GM23248 (cell line): ENCODE results near the gene PAPOLA. TPM values are rescaled to one million over a fixed set of nuclear protein-coding genes. Genes with fewer than 3 reads are reported as not detected.
A peak's percentile ranks its signal among the peaks of the same experiment; 100 is the strongest.

Experiments used
- DNase-seq: peaks from one replicate; pipeline ENCODE4 v3.0.0-alpha.2; 2015
- H2AFZ ChIP-seq: fragments of 200-600 bp; sonication (generic); 2 replicates; pipeline ENCODE4 v1.6.1; 2016; ENCODE audit warnings: antibody characterized with exemption
- H3F3A ChIP-seq: fragments of 200-600 bp; sonication (generic); 2 replicates; pipeline ENCODE4 v1.6.1; 2016; ENCODE audit warnings: mild to moderate bottlenecking, antibody characterized with exemption, mixed run types; ENCODE audit not compliant: insufficient read depth
- H3K27ac ChIP-seq: fragments of 200-600 bp; sonication (generic); 2 replicates; pipeline ENCODE4 v1.5.1; 2016; ENCODE audit warnings: mild to moderate bottlenecking
- H3K27me3 ChIP-seq: fragments of 200-600 bp; sonication (generic); replicated peaks from 2 replicates; pipeline ENCODE4 v1.6.1; 2016; ENCODE audit warnings: mild to moderate bottlenecking; ENCODE audit not compliant: insufficient read depth
- H3K36me3 ChIP-seq: fragments of 200-600 bp; sonication (generic); 2 replicates; pipeline ENCODE4 v1.6.1; 2016; ENCODE audit warnings: low read depth, mild to moderate bottlenecking
- H3K4me1 ChIP-seq: fragments of 200-600 bp; sonication (generic); 2 replicates; pipeline ENCODE4 v1.6.1; 2016; ENCODE audit warnings: mild to moderate bottlenecking; ENCODE audit not compliant: insufficient read depth
- H3K4me2 ChIP-seq: fragments of 200-600 bp; sonication (generic); one replicate; pipeline ENCODE4 v1.6.1; 2016; ENCODE audit warnings: mild to moderate bottlenecking; ENCODE audit not compliant: unreplicated experiment
- H3K4me3 ChIP-seq: fragments of 200-600 bp; sonication (generic); 2 replicates; pipeline ENCODE4 v1.5.1; 2016; ENCODE audit warnings: mild to moderate bottlenecking
- H3K79me2 ChIP-seq: fragments of 200-600 bp; sonication (generic); 2 replicates; pipeline ENCODE4 v1.6.1; 2016; ENCODE audit warnings: mild to moderate bottlenecking; ENCODE audit not compliant: insufficient read depth
- H3K9ac ChIP-seq: fragments of 200-600 bp; sonication (generic); 2 replicates; pipeline ENCODE4 v1.6.1; 2016; ENCODE audit warnings: mild to moderate bottlenecking
- H3K9me2 ChIP-seq: fragments of 200-600 bp; sonication (generic); 2 replicates; pipeline ENCODE4 v1.6.1; 2016; ENCODE audit warnings: mixed run types, mild to moderate bottlenecking, moderate library complexity; ENCODE audit not compliant: insufficient read depth
- H3K9me3 ChIP-seq: fragments of 200-600 bp; sonication (generic); one replicate; pipeline ENCODE4 v1.6.1; 2017; ENCODE audit warnings: low read depth
- H4K20me1 ChIP-seq: fragments of 200-600 bp; sonication (generic); 2 replicates; pipeline ENCODE4 v1.6.0; 2016; ENCODE audit not compliant: insufficient read depth
- EZH2 ChIP-seq: fragments of 200-600 bp; sonication (generic); IDR thresholded peaks from 2 replicates; pipeline ENCODE4 v1.6.1; 2018; ENCODE audit warnings: antibody characterized with exemption, mild to moderate bottlenecking; ENCODE audit not compliant: insufficient read depth, poor library complexity, severe bottlenecking
- EZH2phosphoT487 ChIP-seq: fragments of 200-600 bp; sonication (generic); IDR thresholded peaks from 2 replicates; pipeline ENCODE4 v1.6.1; 2018; ENCODE audit warnings: antibody characterized with exemption, moderate library complexity, mild to moderate bottlenecking, low read depth; ENCODE audit not compliant: insufficient read depth
- WGBS, 2 experiments: methylation state at CpG; one replicate each; pipeline ENCODE4 v1.1.6; 2015 to 2017; ENCODE audit warnings: low lambda C conversion rate in 2 of 2, low coverage in 1 of 2; ENCODE audit errors: missing lambda C conversion rate in 2 of 2; 5-methylcytosine and 5-hydroxymethylcytosine counted together
- in situ Hi-C: fragments of 300-500 bp; cut with MboI; formaldehyde crosslinking; loops from 2 replicates; pipeline ENCODE4 v1.15.0; 2020
- polyA plus RNA-seq: library from polyadenylated mRNA; unstranded; fragments of >200 nt; fragmentation: Nextera tagmentation; extraction: Ambion mirVana; gene quantifications from 2 replicates; pipeline ENCODE4 v1.2.1, GENCODE V29; 2016
- total RNA-seq: library from RNA; depleted of rRNA; stranded (reverse); fragments of >200 nt; shearing (Covaris generic); gene quantifications from 2 replicates; pipeline ENCODE4 v1.2.3, GENCODE V29; 2014

The PAPOLA gene
- total and polyA plus RNA-seq, 2 experiments from 2014 or later: 64.3 to 119 TPM

GRCh38 chr14:96571311-96571710 lies 69.1 kb downstream of the PAPOLA start:
- Histone ChIP-seq H3K4me3 (no peak overlapping the region), H3K9me3 (no peaks in the 10 kb centered on the region), H3K27ac (no peak overlapping the region), H3K4me2 (no peak overlapping the region), H3K36me3 (0 out of 2 replicates have a peak, but pooled peaks cover 5% of the 10 kb centered on the region), H3K27me3 (no peaks in the 10 kb centered on the region), H3F3A (peaks cover 34% of the 10 kb centered on the region), H3K79me2 (no peaks in the 10 kb centered on the region), H2AFZ (no peak overlapping the region), H3K4me1 (peaks cover 23% of the 10 kb centered on the region), H3K9ac (no peak overlapping the region), H4K20me1 (no peaks in the 10 kb centered on the region), H3K9me2 (no peaks in the 10 kb centered on the region)
- DNase-seq: no peak
- in situ Hi-C loops: no loop called here
- TF ChIP-seq EZH2phosphoT487 (no peak), EZH2 (no peak)
- WGBS, 2 experiments: 93 to 96% methylated on average over 4 of the region's 4 CpGs

GRCh38 chr14:96573473-96574100 lies 71.4 kb downstream of the PAPOLA start:
- Histone ChIP-seq H3F3A (peaks cover 30% of the 10 kb centered on the region), H3K79me2 (no peaks in the 10 kb centered on the region), H3K9me3 (no peaks in the 10 kb centered on the region), H3K4me3 (no peak overlapping the region), H3K27me3 (no peaks in the 10 kb centered on the region), H3K27ac (peak overlapping the region; percentile 27; the same call in 1 of the 2 replicates), H3K9ac (no peak overlapping the region), H3K4me1 (peaks cover 18% of the 10 kb centered on the region), H3K36me3 (no peaks in the 10 kb centered on the region), H4K20me1 (no peaks in the 10 kb centered on the region), H3K9me2 (no peaks in the 10 kb centered on the region), H2AFZ (no peak overlapping the region), H3K4me2 (no peak overlapping the region)
- DNase-seq: no peak
- in situ Hi-C loops: no loop called here
- 96 to 98% methylated on average over 5 of the region's 5 CpGs for WGBS, 2 experiments
- TF ChIP-seq EZH2 (no peak), EZH2phosphoT487 (no peak)

DNA sequence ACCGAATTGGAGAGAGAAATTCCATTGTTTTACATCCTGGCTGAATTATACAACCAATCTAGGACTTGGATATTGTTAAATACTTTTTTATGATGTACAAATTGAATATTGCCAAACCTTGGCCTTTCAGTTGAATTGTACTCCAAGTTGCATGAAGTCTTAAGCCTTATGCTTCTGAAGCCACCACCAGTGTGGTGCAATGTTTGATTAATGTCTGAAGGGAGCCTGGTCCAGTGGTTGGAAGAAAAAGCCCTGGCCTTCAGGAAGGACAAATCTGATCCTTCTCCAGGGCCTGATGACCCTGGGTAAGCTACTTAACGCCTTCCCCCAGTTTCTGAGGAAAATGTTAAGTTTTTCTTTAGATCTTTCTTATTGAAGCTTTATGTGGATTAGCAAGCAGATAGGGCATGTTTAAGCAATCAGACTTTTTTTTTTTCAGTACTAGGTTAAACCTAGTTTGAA lies 72.0 kb downstream of the PAPOLA start:
- H3K9me2 ChIP-seq: no peaks in the 10 kb centered on the region
- no peak overlapping the region for H3K4me3 ChIP-seq
- H3K79me2 ChIP-seq: no peaks in the 10 kb centered on the region
- no peaks in the 10 kb centered on the region for H4K20me1 ChIP-seq
- no peak for TF ChIP-seq EZH2
- no peak for TF ChIP-seq EZH2phosphoT487
- 51 to 54% methylated on average over 2 of the region's 2 CpGs for WGBS, 2 experiments
- no peaks in the 10 kb centered on the region for H3K9me3 ChIP-seq
- H3K9ac ChIP-seq: no peak overlapping the region
- peaks cover 30% of the 10 kb centered on the region for H3F3A ChIP-seq
- no peak for DNase-seq
- H3K27me3 ChIP-seq: no peaks in the 10 kb centered on the region
- no peak overlapping the region for H3K4me2 ChIP-seq
- H2AFZ ChIP-seq: no peak overlapping the region
- peaks cover 18% of the 10 kb centered on the region for H3K4me1 ChIP-seq
- no peaks in the 10 kb centered on the region for H3K36me3 ChIP-seq
- peak overlapping the region; percentile 27 for H3K27ac ChIP-seq
- in situ Hi-C loops: no loop called here

GRCh38 chr14:96574633-96575632 lies 72.8 kb downstream of the PAPOLA start:
- no peaks in the 10 kb centered on the region for H4K20me1 ChIP-seq
- no peak for TF ChIP-seq EZH2phosphoT487
- TF ChIP-seq EZH2: no peak
- no peaks in the 10 kb centered on the region for H3K27me3 ChIP-seq
- H3K4me1 ChIP-seq: peaks cover 18% of the 10 kb centered on the region
- H3F3A ChIP-seq: peaks cover 30% of the 10 kb centered on the region
- no peaks in the 10 kb centered on the region for H3K36me3 ChIP-seq
- H3K9me2 ChIP-seq: no peaks in the 10 kb centered on the region
- in situ Hi-C loops: no loop called here
- H3K4me3 ChIP-seq: no peak overlapping the region
- H3K79me2 ChIP-seq: no peaks in the 10 kb centered on the region
- H3K9me3 ChIP-seq: no peaks in the 10 kb centered on the region
- H2AFZ ChIP-seq: no peak overlapping the region
- H3K4me2 ChIP-seq: no peak overlapping the region
- peak; percentile 90 for DNase-seq
- peak overlapping the region; percentile 2; the same call in 1 of the 2 replicates for H3K9ac ChIP-seq
- H3K27ac ChIP-seq: peak overlapping the region; percentile 27
- WGBS, 2 experiments: 49 to 53% methylated on average over 6 of the region's 6 CpGs
